Esophagus squamous epithelium (tissue), 5 donors: ENCODE data around the gene SCN2B. TPM values are rescaled to one million over a fixed set of nuclear protein-coding genes. Genes with fewer than 3 reads are reported as not detected.
A peak's percentile ranks its signal among the peaks of the same experiment; 100 is the strongest.

Experiments
- DNase-seq: peaks from one replicate; lab custom pipeline; 2025; lab: John Stamatoyannopoulos, UW
- H3K27ac ChIP-seq, 4 donors: fragments of 200-600 bp; sonication (generic); one replicate each; pipeline ENCODE4 v1.5.1; 2016 to 2019; ENCODE audit warnings: mild to moderate bottlenecking in 1 of 4
- H3K27me3 ChIP-seq, 4 donors: fragments of 200-600 bp; sonication (generic); 1 replicate in 3 of 4; 2 replicates in 1 of 4; pipeline versions ENCODE4 v1.5.1 to v1.6.0; 2017 to 2021; ENCODE audit warnings: antibody characterized with exemption in 1 of 4
- H3K36me3 ChIP-seq, 3 donors: fragments of 200-600 bp; sonication (generic); one replicate each; pipeline ENCODE4 v1.5.1; 2016 to 2019
- H3K4me1 ChIP-seq, 3 donors: fragments of 200-600 bp; sonication (generic); one replicate each; pipeline ENCODE4 v1.5.1; 2017 to 2019
- H3K4me3 ChIP-seq, 4 donors: fragments of 200-600 bp; sonication (generic); 1 replicate in 3 of 4; 2 replicates in 1 of 4; pipeline ENCODE4 v1.5.1; 2016 to 2019; ENCODE audit warnings: mild to moderate bottlenecking in 2 of 4, moderate library complexity in 1 of 4
- H3K9me3 ChIP-seq, 3 donors: fragments of 200-600 bp; sonication (generic); one replicate each; pipeline ENCODE4 v1.5.1; 2016 to 2019
- POLR2A ChIP-seq, 4 donors: fragments of 450-650 bp; IDR thresholded peaks; one replicate each; pipeline ENCODE4 v1.6.1; 2017; ENCODE audit warnings: antibody characterized with exemption in 4 of 4, mild to moderate bottlenecking in 4 of 4, moderate library complexity in 3 of 4
- WGBS, 2 donors: methylation state at CpG; one replicate each; pipeline ENCODE4 v1.1.5; 2018; 5-methylcytosine and 5-hydroxymethylcytosine counted together
- intact Hi-C: fragments of 100-400 bp; cut with DNase I; formaldehyde crosslinking; loops from one replicate; pipeline ENCODE4 v1.15.0; 2022
- total RNA-seq, 4 donors: library from RNA; depleted of rRNA; stranded (reverse); fragments of >200 nt; gene quantifications; one replicate each; pipeline ENCODE4 v1.1.0, GENCODE V29; 2016
- TF ChIP-seq, protein P1 (sequence below), 6 experiments: fragments of 450-650 bp in 4 of 6; fragments of 200-600 bp in 2 of 6; sonication (generic) in 2 of 6; IDR thresholded peaks; one replicate each; pipeline ENCODE4 v1.5.1; 2016 to 2019; ENCODE audit warnings: antibody characterized with exemption in 6 of 6, mild to moderate bottlenecking in 4 of 6, moderate library complexity in 4 of 6
- donor health status: DM: yes; HTN: yes; CAD: no.

The SCN2B gene
- total RNA-seq, 4 donors from 2014 or later = 0.38 to 1.1 TPM; not detected in 2

DNA sequence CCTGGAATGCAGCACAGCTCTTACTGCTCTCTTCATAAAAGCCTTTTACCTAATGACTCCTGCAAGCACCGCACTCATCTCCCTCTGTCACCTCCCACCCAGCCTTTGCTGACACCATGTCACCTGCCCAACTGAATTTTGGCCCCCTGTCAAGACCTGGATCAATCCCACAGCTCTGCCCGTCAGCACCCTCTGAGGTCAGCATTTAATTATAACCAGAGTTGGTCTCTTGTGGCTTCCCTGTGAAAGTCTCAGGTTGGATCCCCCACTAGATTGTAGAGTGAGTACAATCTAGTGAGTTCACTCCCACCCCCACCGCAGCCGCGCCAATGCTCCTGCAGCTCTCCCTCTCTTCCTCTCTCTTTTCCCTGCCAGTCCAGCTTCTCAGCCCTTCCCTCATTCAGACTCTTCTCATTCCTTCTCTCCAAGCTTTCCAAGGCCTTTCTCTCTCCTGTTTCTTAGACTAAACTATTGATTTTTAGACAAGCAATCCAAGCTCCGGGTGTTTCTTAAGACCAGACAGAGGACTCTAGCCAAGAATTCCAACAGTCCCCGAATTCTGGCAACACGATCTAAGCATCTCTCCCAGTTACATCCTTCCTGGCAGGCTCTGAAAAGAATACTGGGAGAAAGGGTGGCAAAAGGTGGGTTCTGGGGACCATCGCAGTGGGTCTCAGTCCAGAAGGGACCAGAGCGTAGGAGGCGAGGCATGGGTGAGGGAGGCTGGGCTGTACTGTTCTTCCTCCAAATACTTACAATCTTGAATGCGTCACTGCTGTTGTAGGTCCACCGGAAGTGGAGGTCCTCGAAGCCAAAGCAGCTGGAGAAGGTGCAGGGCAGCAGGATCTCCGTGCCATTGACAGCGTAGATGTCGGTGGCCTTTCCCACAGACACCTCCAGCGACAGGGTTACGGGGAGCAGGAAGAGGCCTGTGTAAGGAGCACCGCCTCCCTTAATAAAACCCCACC is 31.9 kb downstream of the SCN2B start:
- no peak for TF ChIP-seq POLR2A (IDR thresholded peaks at IDR 0.05)
- TF ChIP-seq, protein P1, sequence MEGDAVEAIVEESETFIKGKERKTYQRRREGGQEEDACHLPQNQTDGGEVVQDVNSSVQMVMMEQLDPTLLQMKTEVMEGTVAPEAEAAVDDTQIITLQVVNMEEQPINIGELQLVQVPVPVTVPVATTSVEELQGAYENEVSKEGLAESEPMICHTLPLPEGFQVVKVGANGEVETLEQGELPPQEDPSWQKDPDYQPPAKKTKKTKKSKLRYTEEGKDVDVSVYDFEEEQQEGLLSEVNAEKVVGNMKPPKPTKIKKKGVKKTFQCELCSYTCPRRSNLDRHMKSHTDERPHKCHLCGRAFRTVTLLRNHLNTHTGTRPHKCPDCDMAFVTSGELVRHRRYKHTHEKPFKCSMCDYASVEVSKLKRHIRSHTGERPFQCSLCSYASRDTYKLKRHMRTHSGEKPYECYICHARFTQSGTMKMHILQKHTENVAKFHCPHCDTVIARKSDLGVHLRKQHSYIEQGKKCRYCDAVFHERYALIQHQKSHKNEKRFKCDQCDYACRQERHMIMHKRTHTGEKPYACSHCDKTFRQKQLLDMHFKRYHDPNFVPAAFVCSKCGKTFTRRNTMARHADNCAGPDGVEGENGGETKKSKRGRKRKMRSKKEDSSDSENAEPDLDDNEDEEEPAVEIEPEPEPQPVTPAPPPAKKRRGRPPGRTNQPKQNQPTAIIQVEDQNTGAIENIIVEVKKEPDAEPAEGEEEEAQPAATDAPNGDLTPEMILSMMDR (IDR thresholded peaks at IDR 0.05) = no peak
- no peak for DNase-seq
- intact Hi-C loops = no loop called here
- H3K4me3 ChIP-seq = peak overlapping the region in 2 of 4 donors; percentile 60 to 77
- H3K27me3 ChIP-seq = peaks cover 0 to 40% (median 0%) of the 10 kb centered on the region in 4 donors
- peaks cover 0 to 42% (median 3%) of the 10 kb centered on the region in 3 donors for H3K4me1 ChIP-seq
- peak overlapping the region in 1 of 4 donors; percentile 80 for H3K27ac ChIP-seq
- H3K36me3 ChIP-seq = no peaks in the 10 kb centered on the region
- 47 to 54% methylated on average over 9 to 13 of the region's 20 CpGs for WGBS, 2 donors
- no peaks in the 10 kb centered on the region for H3K9me3 ChIP-seq

- H3K4me3 ChIP-seq = no peak overlapping the region
- intact Hi-C loops = no loop called here
- peaks cover 0 to 42% (median 0%) of the 10 kb centered on the region in 4 donors for H3K27me3 ChIP-seq
Measured at GRCh38 chr11:118143661-118144185, 32.7 kb downstream of the SCN2B start.

GRCh38 chr11:118142809-118143208 is 33.6 kb downstream of the SCN2B start:
- Histone ChIP-seq H3K4me1 (peaks cover 0 to 35% (median 3%) of the 10 kb centered on the region in 3 donors), H3K36me3 (no peaks in the 10 kb centered on the region), H3K4me3 (no peak overlapping the region), H3K9me3 (no peaks in the 10 kb centered on the region), H3K27ac (no peak overlapping the region), H3K27me3 (peaks cover 0 to 51% (median 0%) of the 10 kb centered on the region in 4 donors)
- WGBS, 2 donors = 48 to 54% methylated on average over 5 to 6 of the region's 6 CpGs
- TF ChIP-seq, protein P1 (IDR thresholded peaks at IDR 0.05) = no peak
- no peak for TF ChIP-seq POLR2A (IDR thresholded peaks at IDR 0.05)
- no peak for DNase-seq
- intact Hi-C loops = no loop called here

More at GRCh38 chr11:118143661-118144185, 32.7 kb downstream of the SCN2B start:
- WGBS, 2 donors = 80 to 86% methylated on average over 12 of the region's 12 CpGs
- peaks cover 0 to 35% (median 3%) of the 10 kb centered on the region in 3 donors for H3K4me1 ChIP-seq
- TF ChIP-seq, protein P1 (IDR thresholded peaks at IDR 0.05) = no peak
- no peak for TF ChIP-seq POLR2A (IDR thresholded peaks at IDR 0.05)
- no peak overlapping the region for H3K27ac ChIP-seq
- no peaks in the 10 kb centered on the region for H3K9me3 ChIP-seq
- no peak for DNase-seq
- H3K36me3 ChIP-seq = no peaks in the 10 kb centered on the region

DNA sequence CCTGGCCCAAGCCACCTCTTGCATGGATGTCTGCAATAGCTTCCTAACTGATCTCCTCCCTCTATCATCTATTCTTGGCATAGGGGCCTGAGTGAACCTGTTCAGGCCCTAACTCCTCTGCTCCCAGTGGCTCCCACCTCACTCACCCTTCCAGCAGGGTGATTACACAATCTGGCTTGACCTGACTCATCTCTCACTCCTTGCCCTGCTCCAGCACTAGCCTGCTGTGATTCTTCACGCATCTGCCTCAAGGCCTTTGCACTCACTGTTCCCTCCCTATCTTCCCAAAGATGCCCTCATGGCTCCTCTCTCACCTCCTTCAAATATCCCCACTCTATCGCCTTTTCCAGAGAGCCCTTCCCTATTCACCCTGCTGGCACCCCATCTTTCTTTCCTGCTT is 34.4 kb downstream of the SCN2B start:
- TF ChIP-seq, protein P1 (IDR thresholded peaks at IDR 0.05) = no peak
- TF ChIP-seq POLR2A (IDR thresholded peaks at IDR 0.05) = no peak
- Histone ChIP-seq H3K9me3 (no peaks in the 10 kb centered on the region), H3K4me1 (peaks cover 0 to 35% (median 3%) of the 10 kb centered on the region in 3 donors), H3K27me3 (peaks cover 0 to 55% (median 0%) of the 10 kb centered on the region in 4 donors), H3K27ac (no peak overlapping the region), H3K36me3 (no peaks in the 10 kb centered on the region), H3K4me3 (no peak overlapping the region)
- no peak for DNase-seq
- intact Hi-C loops = no loop called here
- WGBS, 2 donors = 24 to 43% methylated on average over 2 of the region's 2 CpGs

- no peaks in the 10 kb centered on the region for H3K36me3 ChIP-seq
- TF ChIP-seq, protein P1 (IDR thresholded peaks at IDR 0.05) = no peak
- TF ChIP-seq POLR2A (IDR thresholded peaks at IDR 0.05) = no peak
- H3K9me3 ChIP-seq = no peaks in the 10 kb centered on the region
- H3K27ac ChIP-seq = no peak overlapping the region
- H3K4me1 ChIP-seq = peaks cover 0 to 16% (median 0%) of the 10 kb centered on the region in 3 donors
- no peak for DNase-seq
- WGBS, 2 donors = 43 to 56% methylated on average over 1 of the region's 1 CpG
- intact Hi-C loops = no loop called here
- H3K4me3 ChIP-seq = no peak overlapping the region
- H3K27me3 ChIP-seq = peaks cover 0 to 60% (median 0%) of the 10 kb centered on the region in 4 donors
Measured at GRCh38 chr11:118139578-118139977, 36.9 kb downstream of the SCN2B start.
